GM18520 (cell line): ENCODE measurements around the gene TH.
"Not testable (repeated sequence)": the region's sequence is repeated elsewhere in the genome, so short reads cannot be mapped to it uniquely, and the experiment has no call there.

Source experiments
- ATAC-seq: cut with Tn5 transposase; IDR thresholded peaks from one replicate; pipeline ENCODE4 v1.9.1; 2021; ENCODE audit not compliant: unreplicated experiment

The TH gene

GRCh38 chr11:2132246-2132645, 39.4 kb downstream of the TH start:
- no peak for ATAC-seq

- ATAC-seq: no peak
Measured at GRCh38 chr11:2131371-2132236, 40.0 kb downstream of the TH start.

- no peak for ATAC-seq
Measured at GRCh38 chr11:2130881-2131352, 40.7 kb downstream of the TH start.

GRCh38 chr11:2129699-2130366, 41.8 kb downstream of the TH start:
- no peak for ATAC-seq

- ATAC-seq: no peak
Measured at GRCh38 chr11:2129308-2129698, 42.3 kb downstream of the TH start.

- no peak for ATAC-seq
Measured at GRCh38 chr11:2128511-2129307, 42.9 kb downstream of the TH start.

- no peak for ATAC-seq
Measured at GRCh38 chr11:2128130-2128510, 43.5 kb downstream of the TH start.

- no peak for ATAC-seq
Measured at GRCh38 chr11:2127482-2128129, 44.0 kb downstream of the TH start.

- ATAC-seq: no peak
Measured at GRCh38 chr11:2126520-2127085, 45.0 kb downstream of the TH start.

- not testable (repeated sequence) for ATAC-seq
Measured at GRCh38 chr11:2124736-2125484, 46.7 kb downstream of the TH start.

- ATAC-seq: no peak
Measured at GRCh38 chr11:2123628-2123960, 48.0 kb downstream of the TH start.

- no peak for ATAC-seq
Measured at GRCh38 chr11:2122907-2123627, 48.5 kb downstream of the TH start.

GRCh38 chr11:2122222-2122906, 49.3 kb downstream of the TH start:
- no peak for ATAC-seq

- no peak for ATAC-seq
Measured at GRCh38 chr11:2121227-2122130, 50.1 kb downstream of the TH start.

- no peak for ATAC-seq
Measured at GRCh38 chr11:2120359-2121100, 51.1 kb downstream of the TH start.

GRCh38 chr11:2118677-2119076, 52.9 kb downstream of the TH start:
- no peak for ATAC-seq

GRCh38 chr11:2116680-2117079, 54.9 kb downstream of the TH start:
- ATAC-seq: no peak
